Dedifferentiated amniotic fluid mesenchymal stem cell (primary cell): Measurements from ENCODE around the gene CDK14.
A peak's percentile ranks its signal among the peaks of the same experiment; 100 is the strongest.
"Not testable (repeated sequence)": the region's sequence is repeated elsewhere in the genome, so short reads cannot be mapped to it uniquely, and the experiment has no call there.

Experiments used
- DNase-seq: peaks from one replicate; pipeline ENCODE4 v3.0.0-alpha.2; 2016; ENCODE audit errors: extremely low spot score

Gene CDK14

GRCh38 chr7:91157579-91158320 is 561.6 kb downstream of the CDK14 start:
- DNase-seq, result no peak

GRCh38 chr7:91162436-91162835 is 566.3 kb downstream of the CDK14 start:
- DNase-seq, result no peak

GRCh38 chr7:91164506-91164905 is 568.4 kb downstream of the CDK14 start:
- DNase-seq, result no peak

GRCh38 chr7:91165006-91165845 is 569.1 kb downstream of the CDK14 start:
- DNase-seq, result peak; percentile 64

GRCh38 chr7:91165846-91166230 is 569.7 kb downstream of the CDK14 start:
- DNase-seq, result no peak

GRCh38 chr7:91168871-91169829 is 573.0 kb downstream of the CDK14 start:
- DNase-seq, result no peak

GRCh38 chr7:91169830-91170191 is 573.7 kb downstream of the CDK14 start:
- no peak for DNase-seq

- DNase-seq, result not testable (repeated sequence)
Measured at GRCh38 chr7:91173265-91173664, 577.1 kb downstream of the CDK14 start.

- no peak for DNase-seq
Measured at GRCh38 chr7:91180746-91181145, 584.6 kb downstream of the CDK14 start.

- DNase-seq, result no peak
Measured at GRCh38 chr7:91181949-91182348, 585.8 kb downstream of the CDK14 start.

- peak; percentile 89 for DNase-seq
Measured at GRCh38 chr7:91182819-91183764, 587.0 kb downstream of the CDK14 start.

GRCh38 chr7:91185771-91186170 is 589.6 kb downstream of the CDK14 start:
- peak; percentile 40 for DNase-seq

- DNase-seq, result no peak
Measured at GRCh38 chr7:91187061-91187460, 590.9 kb downstream of the CDK14 start.

GRCh38 chr7:91191771-91192170 is 595.6 kb downstream of the CDK14 start:
- no peak for DNase-seq

- DNase-seq, result no peak
Measured at GRCh38 chr7:91193141-91193540, 597.0 kb downstream of the CDK14 start.

- no peak for DNase-seq
Measured at GRCh38 chr7:91194841-91195240, 598.7 kb downstream of the CDK14 start.

GRCh38 chr7:91196058-91196457 is 599.9 kb downstream of the CDK14 start:
- DNase-seq, result no peak

- DNase-seq, result no peak
Measured at GRCh38 chr7:91198371-91198770, 602.2 kb downstream of the CDK14 start.

GRCh38 chr7:91199601-91200000 is 603.5 kb downstream of the CDK14 start:
- no peak for DNase-seq

- DNase-seq, result no peak
Measured at GRCh38 chr7:91201442-91202113, 605.5 kb downstream of the CDK14 start.
